GM12891 (cell line): ENCODE measurements around the gene BICDL1.

ENCODE experiments used
- PAX5 ChIP-seq: IDR thresholded peaks from 2 replicates; pipeline ENCODE4 v1.6.1; 2011; ENCODE audit warnings: low read length, moderate library complexity, mild to moderate bottlenecking; ENCODE audit not compliant: insufficient read depth, severe bottlenecking
- POLR2A ChIP-seq: IDR thresholded peaks from 2 replicates; pipeline ENCODE4 v1.6.1; 2011; ENCODE audit warnings: low read depth, low read length, control low read depth
- POLR2AphosphoS5 ChIP-seq: IDR thresholded peaks from 2 replicates; pipeline ENCODE4 v1.6.1; 2011; ENCODE audit warnings: low read depth, low read length, control low read depth
- POU2F2 ChIP-seq: IDR thresholded peaks from 2 replicates; pipeline ENCODE4 v1.6.1; 2011; ENCODE audit warnings: low read depth, mild to moderate bottlenecking, control low read depth, low read length, moderate library complexity
- TAF1 ChIP-seq: IDR thresholded peaks from 2 replicates; pipeline ENCODE4 v1.6.1; 2011; ENCODE audit warnings: low read depth, low read length, control low read depth

DNA sequence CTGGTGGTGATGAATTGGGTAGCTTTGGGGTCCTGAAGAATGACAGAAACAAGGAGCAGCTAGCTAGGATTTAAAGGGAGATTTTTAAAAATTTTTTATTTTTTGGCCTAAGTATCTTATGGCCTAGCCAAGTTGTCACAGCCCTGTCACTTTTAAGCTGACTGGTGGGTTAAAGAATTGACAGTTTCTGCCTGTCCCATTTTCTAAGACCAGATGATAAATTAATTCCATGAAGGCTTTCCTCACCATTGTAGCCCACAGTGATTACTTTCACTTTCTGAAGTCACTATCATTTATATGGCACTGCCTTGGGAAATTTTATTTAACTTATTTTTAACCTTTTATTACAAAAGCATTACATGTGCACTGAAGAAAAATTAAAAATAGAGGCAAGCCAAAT, 43.2 kb downstream of the BICDL1 start:
- TF ChIP-seq POLR2AphosphoS5, result no peak
- no peak for TF ChIP-seq TAF1
- no peak for TF ChIP-seq PAX5
- no peak for TF ChIP-seq POLR2A
- no peak for TF ChIP-seq POU2F2
